Measurements from ENCODE around the gene RABGAP1L. TPM values are rescaled to one million over a fixed set of nuclear protein-coding genes. Genes with fewer than 3 reads are reported as not detected.

RABGAP1L gene
- total and polyA plus RNA-seq, 2 of the 4 experiments (the other 2 are of a cell fraction): 7.9 to 26.7 TPM

DNA sequence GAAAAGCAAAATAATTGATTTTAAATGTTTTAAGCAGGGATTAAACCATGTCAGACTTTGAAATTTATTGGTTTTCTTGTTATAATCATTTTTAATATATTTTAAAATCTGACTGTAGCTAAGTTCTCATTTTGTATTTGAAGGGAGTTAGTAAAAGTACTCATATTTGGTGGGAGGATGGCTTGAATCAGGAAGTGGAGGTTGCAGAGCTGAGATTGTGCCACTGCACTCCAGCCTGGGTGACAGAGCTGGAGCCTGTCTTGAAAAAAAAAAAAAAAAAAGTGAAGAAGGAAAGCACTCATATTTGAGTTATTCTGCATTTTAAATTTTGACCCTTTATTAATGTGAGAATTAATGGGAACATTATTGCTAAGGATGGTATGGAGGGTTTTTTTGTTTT, 106.0 kb downstream of the RABGAP1L start:
- Histone ChIP-seq H3K9me3 (ENCODE audit: control insufficient read depth, insufficient read depth, low read length) (no peaks in the 10 kb centered on the region), H3K4me2 (ENCODE audit: low read depth, low read length) (no peak overlapping the region), H3K9ac (ENCODE audit: low read depth, low read length) (no peak overlapping the region), H3K4me3 (ENCODE audit: insufficient read depth, low read depth, low read length) (no peak overlapping the region), H4K91ac (ENCODE audit: insufficient read depth, low read depth, low read length) (no peak overlapping the region), H4K20me1 (ENCODE audit: insufficient read depth, low read length) (peaks cover 4% of the 10 kb centered on the region), H3K4me1 (ENCODE audit: control insufficient read depth, insufficient read depth, low read length) (no peaks in the 10 kb centered on the region), H3K18ac (ENCODE audit: low read depth, low read length) (no peak overlapping the region), H2BK15ac (ENCODE audit: low read depth, low read length) (no peak overlapping the region), H4K8ac (ENCODE audit: low read depth in 2 of 2, low read length in 2 of 2) (no peak overlapping the region), H3K56ac (ENCODE audit: extremely low read depth, insufficient read depth, low read length) (no peak overlapping the region), H3K9me1 (ENCODE audit: insufficient read depth, low read length) (no peaks in the 10 kb centered on the region), H3K27ac (ENCODE audit: insufficient read depth, low read length) (no peak overlapping the region), H2BK5ac (ENCODE audit: low read depth, low read length, poor library complexity, severe bottlenecking) (no peak overlapping the region), H4K5ac (ENCODE audit: low read depth, low read length) (no peak overlapping the region), H3K27me3 (ENCODE audit: control insufficient read depth, insufficient read depth, low read length) (no peaks in the 10 kb centered on the region), H3K14ac (replicated peaks; ENCODE audit: low read depth, low read length) (no peak overlapping the region), H3K4ac (ENCODE audit: low read depth, low read length) (no peak overlapping the region), H3K36me3 (ENCODE audit: control insufficient read depth, insufficient read depth, low read length) (no peaks in the 10 kb centered on the region), H3K23ac (ENCODE audit: low read depth, low read length) (no peak overlapping the region), H2AK5ac (ENCODE audit: low read depth, low read length) (no peak overlapping the region), H2BK120ac (ENCODE audit: low read depth, low read length) (no peak overlapping the region), H2BK20ac (ENCODE audit: low read depth, low read length) (no peak overlapping the region), H2AK9ac (replicated peaks; ENCODE audit: low read depth, low read length, poor library complexity) (no peak overlapping the region), H2AFZ (replicated peaks; ENCODE audit: low read length, poor library complexity) (no peak overlapping the region), H3K79me1 (ENCODE audit: low read depth in 1 of 2, low read length in 2 of 2) (0 out of 4 replicates have a peak, but pooled peaks cover 0 to 3% of the 10 kb centered on the region in 2 experiments)
- BruUV-seq (replicated peaks): no TSS peak
- in situ Hi-C loops (cut with MboI; ENCODE audit: low sequenced_read_pairs): loop anchor here (25.0 kb wide), 1 partner anchor 722 kb away; the partner anchor contains the start of gene CACYBP
- dilution Hi-C loops (cut with HindIII; ENCODE audit: low sequenced_read_pairs, unreplicated experiment): loop anchor here (25.0 kb wide), 1 partner anchor 447 kb away; no protein-coding TSS in a partner anchor
- intact Hi-C loops (cut with micrococcal nuclease): loop anchor here (10.0 kb wide), 1 partner anchor 720 kb away; no protein-coding TSS in a partner anchor
- ATAC-seq (ENCODE audit: low read depth) (no peak), DNase-seq (no peak)
- POLR2A ChIA-PET (ENCODE audit: unreplicated experiment): no interaction called here
- no peak for TF ChIP-seq MXI1 (IDR thresholded peaks at IDR 0.05; ENCODE audit: borderline replicate concordance, low read depth, low read length)
- TF ChIP-seq, protein P1, sequence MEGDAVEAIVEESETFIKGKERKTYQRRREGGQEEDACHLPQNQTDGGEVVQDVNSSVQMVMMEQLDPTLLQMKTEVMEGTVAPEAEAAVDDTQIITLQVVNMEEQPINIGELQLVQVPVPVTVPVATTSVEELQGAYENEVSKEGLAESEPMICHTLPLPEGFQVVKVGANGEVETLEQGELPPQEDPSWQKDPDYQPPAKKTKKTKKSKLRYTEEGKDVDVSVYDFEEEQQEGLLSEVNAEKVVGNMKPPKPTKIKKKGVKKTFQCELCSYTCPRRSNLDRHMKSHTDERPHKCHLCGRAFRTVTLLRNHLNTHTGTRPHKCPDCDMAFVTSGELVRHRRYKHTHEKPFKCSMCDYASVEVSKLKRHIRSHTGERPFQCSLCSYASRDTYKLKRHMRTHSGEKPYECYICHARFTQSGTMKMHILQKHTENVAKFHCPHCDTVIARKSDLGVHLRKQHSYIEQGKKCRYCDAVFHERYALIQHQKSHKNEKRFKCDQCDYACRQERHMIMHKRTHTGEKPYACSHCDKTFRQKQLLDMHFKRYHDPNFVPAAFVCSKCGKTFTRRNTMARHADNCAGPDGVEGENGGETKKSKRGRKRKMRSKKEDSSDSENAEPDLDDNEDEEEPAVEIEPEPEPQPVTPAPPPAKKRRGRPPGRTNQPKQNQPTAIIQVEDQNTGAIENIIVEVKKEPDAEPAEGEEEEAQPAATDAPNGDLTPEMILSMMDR (conservative IDR thresholded peaks at IDR 0.05; ENCODE audit: low read depth, low read length): no peak
- no peak for TF ChIP-seq MAZ (IDR thresholded peaks at IDR 0.05; ENCODE audit: borderline replicate concordance, low read depth, low read length)
- no peak for TF ChIP-seq SMC3 (IDR thresholded peaks at IDR 0.05; ENCODE audit: low read depth, low read length)
- no peak for TF ChIP-seq NFE2L2 (IDR thresholded peaks at IDR 0.05; ENCODE audit: low read depth, low read length)
- TF ChIP-seq ELK1 (IDR thresholded peaks at IDR 0.05; ENCODE audit: borderline replicate concordance, low read depth, low read length): no peak
- no peak for TF ChIP-seq RCOR1 (IDR thresholded peaks at IDR 0.05; ENCODE audit: insufficient replicate concordance, low read length)
- no peak for TF ChIP-seq RFX5 (IDR thresholded peaks at IDR 0.05; ENCODE audit: low read depth, low read length)
- TF ChIP-seq BHLHE40 (IDR thresholded peaks at IDR 0.05; ENCODE audit: low read depth, low read length): no peak
- no peak for TF ChIP-seq FOS (IDR thresholded peaks at IDR 0.05; ENCODE audit: low read depth, low read length)
- CTCF ChIA-PET: interaction anchor here (0.6 kb wide), 1 partner anchor 16 kb away, joined by 3 read pairs; no protein-coding TSS in a partner anchor
